NT2/D1 (cell line): ENCODE results near the gene KCNH3.

Source experiments
- DNase-seq: peaks from one replicate; pipeline ENCODE4 v3.0.0-alpha.2; 2011; ENCODE audit warnings: low read depth, low spot score
- H3K27me3 ChIP-seq: 2 replicates; pipeline ENCODE4 v1.6.0; 2011; ENCODE audit warnings: mild to moderate bottlenecking; ENCODE audit not compliant: insufficient read length, insufficient read depth
- H3K36me3 ChIP-seq: 2 replicates; pipeline ENCODE4 v1.6.1; 2011; ENCODE audit warnings: mild to moderate bottlenecking, low read length, mixed read lengths; ENCODE audit not compliant: insufficient read depth, insufficient read length
- H3K4me1 ChIP-seq: 2 replicates; pipeline ENCODE4 v1.5.1; 2011; ENCODE audit not compliant: insufficient read depth, insufficient read length
- H3K4me3 ChIP-seq: 2 replicates; pipeline ENCODE4 v1.5.1; 2011; ENCODE audit warnings: low read depth; ENCODE audit not compliant: insufficient read length
- H3K9ac ChIP-seq: 2 replicates; pipeline ENCODE4 v1.6.0; 2011; ENCODE audit warnings: low read depth; ENCODE audit not compliant: insufficient read length
- H3K9me3 ChIP-seq: 2 replicates; pipeline ENCODE4 v1.5.1; 2011; ENCODE audit warnings: mild to moderate bottlenecking, low read length; ENCODE audit not compliant: insufficient read depth
- SUZ12 ChIP-seq: IDR thresholded peaks from 2 replicates; pipeline ENCODE4 v1.6.1; 2011; ENCODE audit not compliant: insufficient read length, insufficient read depth; ENCODE audit errors: extremely low read depth
- YY1 ChIP-seq: IDR thresholded peaks from 2 replicates; pipeline ENCODE4 v1.6.1; 2011; ENCODE audit not compliant: insufficient read length, insufficient read depth
- ZNF274 ChIP-seq: IDR thresholded peaks from 2 replicates; pipeline ENCODE4 v1.6.1; 2011; ENCODE audit warnings: mild to moderate bottlenecking, low read depth, low read length

Gene KCNH3

GRCh38 chr12:49554266-49554665, 15.4 kb downstream of the KCNH3 start:
- DNase-seq, result no peak
- Histone ChIP-seq H3K9ac (peak overlapping the region; percentile 21), H3K4me1 (peaks cover 2% of the 10 kb centered on the region), H3K27me3 (no peaks in the 10 kb centered on the region), H3K36me3 (peaks cover 39% of the 10 kb centered on the region), H3K4me3 (no peak overlapping the region), H3K9me3 (no peaks in the 10 kb centered on the region)
- no peak for TF ChIP-seq ZNF274
- TF ChIP-seq SUZ12, result no peak
- no peak for TF ChIP-seq YY1

- Histone ChIP-seq H3K36me3 (peaks cover 55% of the 10 kb centered on the region), H3K9me3 (no peaks in the 10 kb centered on the region), H3K4me1 (no peaks in the 10 kb centered on the region), H3K27me3 (no peaks in the 10 kb centered on the region), H3K4me3 (no peak overlapping the region), H3K9ac (no peak overlapping the region)
- no peak for DNase-seq
- TF ChIP-seq YY1, result no peak
- no peak for TF ChIP-seq ZNF274
- no peak for TF ChIP-seq SUZ12
Measured at GRCh38 chr12:49555631-49556390, 17.0 kb downstream of the KCNH3 start.

- Histone ChIP-seq H3K4me1 (no peaks in the 10 kb centered on the region), H3K27me3 (no peaks in the 10 kb centered on the region), H3K4me3 (no peak overlapping the region), H3K9me3 (no peaks in the 10 kb centered on the region), H3K36me3 (peaks cover 63% of the 10 kb centered on the region), H3K9ac (no peak overlapping the region)
- TF ChIP-seq YY1 (no peak), SUZ12 (no peak), ZNF274 (no peak)
- no peak for DNase-seq
Measured at GRCh38 chr12:49556391-49557186, 17.8 kb downstream of the KCNH3 start.

GRCh38 chr12:49557187-49557916, 18.5 kb downstream of the KCNH3 start:
- no peak for DNase-seq
- no peaks in the 10 kb centered on the region for H3K4me1 ChIP-seq
- no peak overlapping the region for H3K4me3 ChIP-seq
- no peak overlapping the region for H3K9ac ChIP-seq
- TF ChIP-seq ZNF274 (no peak), YY1 (no peak), SUZ12 (no peak)
- H3K36me3 ChIP-seq, result peaks cover 70% of the 10 kb centered on the region
- H3K27me3 ChIP-seq, result no peaks in the 10 kb centered on the region
- no peaks in the 10 kb centered on the region for H3K9me3 ChIP-seq

- H3K4me3 ChIP-seq, result no peak overlapping the region
- TF ChIP-seq SUZ12 (no peak), ZNF274 (no peak), YY1 (no peak)
- no peaks in the 10 kb centered on the region for H3K4me1 ChIP-seq
- H3K9ac ChIP-seq, result no peak overlapping the region
- H3K36me3 ChIP-seq, result peaks cover 75% of the 10 kb centered on the region
- DNase-seq, result no peak
- no peaks in the 10 kb centered on the region for H3K9me3 ChIP-seq
- H3K27me3 ChIP-seq, result no peaks in the 10 kb centered on the region
Measured at GRCh38 chr12:49557917-49558215, 19.0 kb downstream of the KCNH3 start.

GRCh38 chr12:49558526-49558925, 19.7 kb downstream of the KCNH3 start:
- no peaks in the 10 kb centered on the region for H3K27me3 ChIP-seq
- TF ChIP-seq SUZ12 (no peak), YY1 (no peak), ZNF274 (no peak)
- H3K9me3 ChIP-seq, result no peaks in the 10 kb centered on the region
- H3K4me1 ChIP-seq, result no peaks in the 10 kb centered on the region
- no peak for DNase-seq
- H3K36me3 ChIP-seq, result peaks cover 82% of the 10 kb centered on the region
- no peak overlapping the region for H3K4me3 ChIP-seq
- H3K9ac ChIP-seq, result no peak overlapping the region

- no peak for TF ChIP-seq SUZ12
- TF ChIP-seq YY1, result no peak
- no peak for TF ChIP-seq ZNF274
- H3K4me1 ChIP-seq, result no peaks in the 10 kb centered on the region
- H3K36me3 ChIP-seq, result peaks cover 88% of the 10 kb centered on the region
- H3K9ac ChIP-seq, result no peak overlapping the region
- H3K4me3 ChIP-seq, result no peak overlapping the region
- no peaks in the 10 kb centered on the region for H3K9me3 ChIP-seq
- DNase-seq, result no peak
- H3K27me3 ChIP-seq, result no peaks in the 10 kb centered on the region
Measured at GRCh38 chr12:49559011-49559675, 20.3 kb downstream of the KCNH3 start.
